ENCODE data around the gene PIBF1.

PIBF1 gene

GRCh38 chr13:72970301-72970880 is 188.5 kb downstream of the PIBF1 start:
- Histone ChIP-seq H2AFZ (no peak overlapping the region), H3K27me3 (ENCODE audit: control insufficient read depth, insufficient read depth, low read length) (no peaks in the 10 kb centered on the region), H3K79me2 (no peaks in the 10 kb centered on the region), H3K4me3 (ENCODE audit: low read depth, low read length) (no peak overlapping the region), H3K4me1 (no peaks in the 10 kb centered on the region), H3K9me3 (ENCODE audit: control insufficient read depth, low read length) (no peaks in the 10 kb centered on the region), H3K27ac (no peak overlapping the region), H3K4me2 (ENCODE audit: low read length) (no peak overlapping the region), H3K9ac (no peak overlapping the region), H3K36me3 (ENCODE audit: control insufficient read depth, insufficient read depth, low read length) (no peaks in the 10 kb centered on the region)
- no peak for TF ChIP-seq CTCF (IDR thresholded peaks at IDR 0.05)

- no peaks in the 10 kb centered on the region for H3K4me1 ChIP-seq
- no peak for TF ChIP-seq CTCF (IDR thresholded peaks at IDR 0.05)
- H3K36me3 ChIP-seq (ENCODE audit: control insufficient read depth, insufficient read depth, low read length) = no peaks in the 10 kb centered on the region
- H3K27me3 ChIP-seq (ENCODE audit: control insufficient read depth, insufficient read depth, low read length) = no peaks in the 10 kb centered on the region
- no peak overlapping the region for H3K4me2 ChIP-seq (ENCODE audit: low read length)
- H3K79me2 ChIP-seq = no peaks in the 10 kb centered on the region
- no peaks in the 10 kb centered on the region for H3K9me3 ChIP-seq (ENCODE audit: control insufficient read depth, low read length)
- no peak overlapping the region for H3K9ac ChIP-seq
- H2AFZ ChIP-seq = no peak overlapping the region
- no peak overlapping the region for H3K4me3 ChIP-seq (ENCODE audit: low read depth, low read length)
- no peak overlapping the region for H3K27ac ChIP-seq
These were observed 189.0 kb downstream of the PIBF1 start for GRCh38 chr13:72970956-72971355.

DNA sequence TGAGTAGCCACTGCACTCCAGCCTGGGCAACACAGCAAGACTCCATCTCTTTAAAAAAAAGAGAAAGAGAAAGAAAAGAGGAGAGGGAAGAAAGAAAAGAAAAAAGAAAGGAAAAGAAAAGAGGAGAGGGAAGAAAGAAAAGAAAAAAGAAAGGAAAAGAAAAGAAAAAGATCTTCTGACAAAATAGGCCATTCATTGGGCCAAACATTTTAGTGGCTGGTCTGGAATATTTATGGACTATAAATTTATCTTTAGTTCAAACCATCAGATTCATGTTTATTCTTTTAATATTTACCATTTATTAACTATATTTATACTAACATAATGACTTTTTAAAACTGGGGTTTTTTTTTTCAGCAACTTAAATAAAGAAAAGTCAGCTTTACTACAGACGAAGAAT is 191.3 kb downstream of the PIBF1 start:
- no peaks in the 10 kb centered on the region for H3K36me3 ChIP-seq (ENCODE audit: control insufficient read depth, insufficient read depth, low read length)
- no peak overlapping the region for H3K4me3 ChIP-seq (ENCODE audit: low read depth, low read length)
- no peak overlapping the region for H3K27ac ChIP-seq
- no peaks in the 10 kb centered on the region for H3K9me3 ChIP-seq (ENCODE audit: control insufficient read depth, low read length)
- no peaks in the 10 kb centered on the region for H3K79me2 ChIP-seq
- H3K4me1 ChIP-seq = no peaks in the 10 kb centered on the region
- no peaks in the 10 kb centered on the region for H3K27me3 ChIP-seq (ENCODE audit: control insufficient read depth, insufficient read depth, low read length)
- TF ChIP-seq CTCF (IDR thresholded peaks at IDR 0.05) = no peak
- no peak overlapping the region for H2AFZ ChIP-seq
- no peak overlapping the region for H3K4me2 ChIP-seq (ENCODE audit: low read length)
- H3K9ac ChIP-seq = no peak overlapping the region

- TF ChIP-seq CTCF (IDR thresholded peaks at IDR 0.05) = no peak
- no peaks in the 10 kb centered on the region for H3K36me3 ChIP-seq (ENCODE audit: control insufficient read depth, insufficient read depth, low read length)
- H3K9me3 ChIP-seq (ENCODE audit: control insufficient read depth, low read length) = no peaks in the 10 kb centered on the region
- H3K27me3 ChIP-seq (ENCODE audit: control insufficient read depth, insufficient read depth, low read length) = no peaks in the 10 kb centered on the region
- H3K4me2 ChIP-seq (ENCODE audit: low read length) = no peak overlapping the region
- no peak overlapping the region for H3K9ac ChIP-seq
- no peak overlapping the region for H3K4me3 ChIP-seq (ENCODE audit: low read depth, low read length)
- no peaks in the 10 kb centered on the region for H3K79me2 ChIP-seq
- H3K4me1 ChIP-seq = no peaks in the 10 kb centered on the region
- no peak overlapping the region for H3K27ac ChIP-seq
- no peak overlapping the region for H2AFZ ChIP-seq
These were observed 201.3 kb downstream of the PIBF1 start for GRCh38 chr13:72983085-72983768.

DNA sequence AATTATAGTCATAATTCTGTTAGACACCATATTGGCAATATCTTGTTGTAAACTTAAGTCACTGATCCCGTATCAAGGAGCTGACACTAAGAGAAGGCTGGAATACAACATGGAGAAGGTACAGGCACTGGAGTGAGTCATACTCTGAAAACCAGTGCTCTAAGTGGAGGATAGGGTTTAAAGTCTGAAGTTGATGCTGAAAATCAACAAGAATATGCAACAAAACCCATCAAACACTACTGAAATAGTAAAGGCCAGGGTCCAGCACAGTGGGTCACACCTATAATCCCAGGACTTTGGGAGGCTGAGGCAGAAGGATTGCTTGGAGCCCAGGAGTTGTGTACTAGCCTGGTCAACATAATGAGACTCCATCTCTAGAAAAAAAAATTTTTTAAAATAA is 203.7 kb downstream of the PIBF1 start:
- no peak overlapping the region for H3K4me2 ChIP-seq (ENCODE audit: low read length)
- no peaks in the 10 kb centered on the region for H3K27me3 ChIP-seq (ENCODE audit: control insufficient read depth, insufficient read depth, low read length)
- H3K36me3 ChIP-seq (ENCODE audit: control insufficient read depth, insufficient read depth, low read length) = no peaks in the 10 kb centered on the region
- H3K79me2 ChIP-seq = no peaks in the 10 kb centered on the region
- no peak overlapping the region for H2AFZ ChIP-seq
- no peak for TF ChIP-seq CTCF (IDR thresholded peaks at IDR 0.05)
- no peaks in the 10 kb centered on the region for H3K9me3 ChIP-seq (ENCODE audit: control insufficient read depth, low read length)
- H3K4me3 ChIP-seq (ENCODE audit: low read depth, low read length) = no peak overlapping the region
- no peak overlapping the region for H3K27ac ChIP-seq
- no peaks in the 10 kb centered on the region for H3K4me1 ChIP-seq
- H3K9ac ChIP-seq = no peak overlapping the region

All from parathyroid adenoma (tissue), 2 donors.